Astrocyte (in vitro differentiated cells and primary cell): ENCODE data around the gene UTS2R. TPM values are rescaled to one million over a fixed set of nuclear protein-coding genes. Genes with fewer than 3 reads are reported as not detected.

Experiments
- DNase-seq: peaks from one replicate; pipeline ENCODE4 v3.0.0-alpha.2; 2010; ENCODE audit warnings: low read depth
- FAIRE-seq: peaks from 2 replicates; lab custom pipeline; 2011; peaks lifted over from hg19 to GRCh38; lab: Jason Lieb, UNC
- H2AFZ ChIP-seq: 2 replicates; pipeline ENCODE4 v1.6.0; 2012; ENCODE audit warnings: low read depth, low read length, inconsistent platforms
- H3K27ac ChIP-seq: 2 replicates; pipeline ENCODE4 v1.5.1; 2011; ENCODE audit warnings: low read depth, low read length, inconsistent platforms
- H3K27me3 ChIP-seq: 2 replicates; pipeline ENCODE4 v1.6.0; 2011; ENCODE audit warnings: low read length, inconsistent platforms; ENCODE audit not compliant: insufficient read depth
- H3K36me3 ChIP-seq: 2 replicates; pipeline ENCODE4 v1.5.1; 2011; ENCODE audit warnings: low read length, inconsistent platforms; ENCODE audit not compliant: insufficient read depth
- H3K4me1 ChIP-seq: 2 replicates; pipeline ENCODE4 v1.5.1; 2011; ENCODE audit warnings: low read length, inconsistent platforms; ENCODE audit not compliant: insufficient read depth
- H3K4me2 ChIP-seq: 2 replicates; pipeline ENCODE4 v1.6.0; 2012; ENCODE audit warnings: low read length, inconsistent platforms
- H3K4me3 ChIP-seq: 2 replicates; pipeline ENCODE4 v1.5.1; 2011; ENCODE audit warnings: low read depth, mild to moderate bottlenecking, low read length, inconsistent platforms; ENCODE audit not compliant: insufficient read depth
- H3K79me2 ChIP-seq: 2 replicates; pipeline ENCODE4 v1.6.0; 2012; ENCODE audit warnings: mild to moderate bottlenecking, low read length, inconsistent platforms; ENCODE audit not compliant: insufficient read depth
- H3K9ac ChIP-seq: 2 replicates; pipeline ENCODE4 v1.6.0; 2012; ENCODE audit warnings: mild to moderate bottlenecking, low read length, inconsistent platforms
- H3K9me3 ChIP-seq: 2 replicates; pipeline ENCODE4 v1.5.1; 2012; ENCODE audit warnings: low read depth, mild to moderate bottlenecking, low read length, inconsistent platforms; ENCODE audit not compliant: insufficient read depth
- H4K20me1 ChIP-seq: 2 replicates; pipeline ENCODE4 v1.6.0; 2012; ENCODE audit warnings: low read length, inconsistent platforms; ENCODE audit not compliant: insufficient read depth
- H3K27ac Mint-ChIP-seq: one replicate; pipeline ENCODE4 v1.8.0; 2021; ENCODE audit warnings: mild to moderate bottlenecking, mixed read lengths; ENCODE audit not compliant: unreplicated experiment
- H3K27me3 Mint-ChIP-seq: one replicate; pipeline ENCODE4 v1.8.0; 2021; ENCODE audit warnings: low read depth, mixed read lengths; ENCODE audit not compliant: unreplicated experiment
- H3K36me3 Mint-ChIP-seq: one replicate; pipeline ENCODE4 v1.8.0; 2021; ENCODE audit warnings: low read depth, mixed read lengths; ENCODE audit not compliant: unreplicated experiment
- H3K4me1 Mint-ChIP-seq: one replicate; pipeline ENCODE4 v1.8.0; 2021; ENCODE audit warnings: low read depth, mixed read lengths; ENCODE audit not compliant: unreplicated experiment
- H3K4me3 Mint-ChIP-seq: one replicate; pipeline ENCODE4 v1.8.0; 2021; ENCODE audit warnings: mild to moderate bottlenecking, moderate library complexity, mixed read lengths; ENCODE audit not compliant: unreplicated experiment
- H3K9me3 Mint-ChIP-seq: one replicate; pipeline ENCODE4 v1.8.0; 2021; ENCODE audit warnings: mild to moderate bottlenecking, mixed read lengths; ENCODE audit not compliant: unreplicated experiment
- EZH2 ChIP-seq: IDR thresholded peaks from 2 replicates; pipeline ENCODE4 v1.6.1; 2012; ENCODE audit warnings: mild to moderate bottlenecking, low read length, inconsistent platforms; ENCODE audit not compliant: insufficient read depth
- total RNA-seq: library from RNA; stranded (reverse); gene quantifications from 2 replicates; pipeline ENCODE4 v1.2.1, GENCODE V29; 2021
- TF ChIP-seq, protein P1 (sequence below): IDR thresholded peaks from 2 replicates; pipeline ENCODE4 v1.5.1; 2011; ENCODE audit warnings: low read depth, mild to moderate bottlenecking, inconsistent platforms, low read length, moderate library complexity; ENCODE audit not compliant: insufficient read depth

The UTS2R gene
- total RNA-seq, 1 donor from 2014 or later: not detected

DNA sequence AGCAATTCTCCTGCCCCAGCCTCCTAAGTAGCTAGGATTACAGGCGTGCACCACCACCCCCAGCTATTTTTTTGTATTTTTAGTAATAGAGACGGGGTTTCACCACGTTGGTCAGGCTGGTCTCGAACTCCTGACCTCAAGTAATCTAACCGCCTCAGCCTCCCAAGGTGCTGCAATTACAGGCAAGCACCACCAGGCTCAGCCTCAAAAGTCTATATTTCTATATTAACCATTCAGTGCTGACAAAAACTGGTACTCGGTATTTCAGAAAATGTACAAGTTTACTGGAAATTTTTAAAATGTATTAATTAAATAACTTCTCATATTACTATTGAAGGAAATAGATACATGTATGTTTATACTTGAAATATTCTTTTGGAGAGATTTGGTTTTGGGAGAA lies 45.2 kb downstream of the UTS2R start:
- H3K27me3 ChIP-seq: no peaks in the 10 kb centered on the region
- peaks cover 2% of the 10 kb centered on the region for H3K79me2 ChIP-seq
- Mint-ChIP-seq H3K27ac (no peak overlapping the region), H3K27me3 (no peaks in the 10 kb centered on the region), H3K4me1 (peaks cover 2% of the 10 kb centered on the region), H3K9me3 (peaks cover 2% of the 10 kb centered on the region), H3K4me3 (no peak overlapping the region), H3K36me3 (peaks cover 11% of the 10 kb centered on the region)
- no peaks in the 10 kb centered on the region for H3K9me3 ChIP-seq
- no peak overlapping the region for H3K4me3 ChIP-seq
- H3K27ac ChIP-seq: no peak overlapping the region
- H3K4me1 ChIP-seq: peaks cover 7% of the 10 kb centered on the region
- peaks cover 40% of the 10 kb centered on the region for H4K20me1 ChIP-seq
- H3K36me3 ChIP-seq: no peaks in the 10 kb centered on the region
- H3K9ac ChIP-seq: no peak overlapping the region
- TF ChIP-seq, protein P1, sequence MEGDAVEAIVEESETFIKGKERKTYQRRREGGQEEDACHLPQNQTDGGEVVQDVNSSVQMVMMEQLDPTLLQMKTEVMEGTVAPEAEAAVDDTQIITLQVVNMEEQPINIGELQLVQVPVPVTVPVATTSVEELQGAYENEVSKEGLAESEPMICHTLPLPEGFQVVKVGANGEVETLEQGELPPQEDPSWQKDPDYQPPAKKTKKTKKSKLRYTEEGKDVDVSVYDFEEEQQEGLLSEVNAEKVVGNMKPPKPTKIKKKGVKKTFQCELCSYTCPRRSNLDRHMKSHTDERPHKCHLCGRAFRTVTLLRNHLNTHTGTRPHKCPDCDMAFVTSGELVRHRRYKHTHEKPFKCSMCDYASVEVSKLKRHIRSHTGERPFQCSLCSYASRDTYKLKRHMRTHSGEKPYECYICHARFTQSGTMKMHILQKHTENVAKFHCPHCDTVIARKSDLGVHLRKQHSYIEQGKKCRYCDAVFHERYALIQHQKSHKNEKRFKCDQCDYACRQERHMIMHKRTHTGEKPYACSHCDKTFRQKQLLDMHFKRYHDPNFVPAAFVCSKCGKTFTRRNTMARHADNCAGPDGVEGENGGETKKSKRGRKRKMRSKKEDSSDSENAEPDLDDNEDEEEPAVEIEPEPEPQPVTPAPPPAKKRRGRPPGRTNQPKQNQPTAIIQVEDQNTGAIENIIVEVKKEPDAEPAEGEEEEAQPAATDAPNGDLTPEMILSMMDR: no peak
- no peak for TF ChIP-seq EZH2
- DNase-seq: no peak
- no peak for FAIRE-seq
- no peak overlapping the region for H2AFZ ChIP-seq
- no peak overlapping the region for H3K4me2 ChIP-seq

DNA sequence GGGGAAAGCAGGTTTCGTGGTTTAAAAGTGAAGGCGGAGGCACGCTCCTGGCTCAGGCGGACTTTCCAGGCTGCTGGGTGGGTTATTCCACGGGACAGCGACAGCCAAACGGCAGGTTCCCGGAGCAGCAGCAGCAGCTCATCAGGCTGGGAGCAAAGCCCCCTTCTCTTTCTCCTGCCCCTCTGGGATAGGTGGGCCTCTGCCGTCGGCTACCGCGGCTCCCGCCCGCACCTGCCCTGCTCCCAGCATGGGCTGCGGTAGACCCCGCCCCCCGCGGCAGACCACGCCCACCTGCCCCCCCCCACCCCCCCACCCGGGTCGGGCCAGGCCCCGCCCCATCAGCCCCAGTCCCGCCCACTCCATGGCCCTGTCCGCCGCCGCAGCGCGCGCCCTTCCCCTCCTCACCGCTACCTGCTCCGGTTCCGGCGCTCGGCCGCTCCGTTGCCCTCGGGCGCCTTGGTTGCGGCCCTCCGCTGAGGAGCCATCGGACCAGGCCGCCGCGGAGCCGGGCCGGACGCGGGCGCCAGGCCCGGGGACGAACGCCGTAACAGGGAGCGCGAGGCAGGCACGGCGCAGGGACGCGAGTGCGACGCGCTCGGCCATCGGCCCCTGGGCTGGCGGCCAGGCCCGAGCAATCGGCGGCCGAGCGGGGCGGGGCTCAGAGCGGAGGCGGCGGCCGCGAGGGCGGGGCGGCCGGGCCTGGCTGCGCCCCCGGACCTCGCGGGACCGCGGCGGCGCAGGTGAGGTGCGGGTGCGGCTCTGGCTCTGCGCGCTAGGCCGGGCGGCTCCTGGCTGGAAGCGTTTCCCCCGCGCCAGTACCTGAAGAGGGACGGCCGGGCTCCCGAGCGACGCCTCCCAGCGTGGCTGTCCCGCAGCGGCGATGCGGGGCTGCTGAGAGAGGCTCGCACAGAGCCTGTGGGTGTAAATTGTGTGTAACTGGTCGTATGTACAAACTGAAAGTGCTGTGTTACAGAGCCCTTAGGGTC lies 46.7 kb downstream of the UTS2R start, which contains the start of the genes HEXD and OGFOD3:
Gene HEXD (plus strand): TSS at position 347 of the 986 bp plus-strand sequence. CDS start 1,453 bp downstream, outside the sequence.
Gene OGFOD3 (minus strand): TSS at position 586 of the 986 bp plus-strand sequence. CDS start 101 bp downstream, at position 485.
- H2AFZ ChIP-seq: peak within 1 kb of the TSS; percentile 98
- H3K27ac Mint-ChIP-seq: peak within 1 kb of the TSS; percentile 34
- H4K20me1 ChIP-seq: peaks cover 35% of the 10 kb centered on the region
- H3K79me2 ChIP-seq: peaks cover 2% of the 10 kb centered on the region
- DNase-seq: peak; percentile 52
- H3K27me3 Mint-ChIP-seq: no peaks in the 10 kb centered on the region
- H3K9ac ChIP-seq: peak within 1 kb of the TSS; percentile 90
- H3K27me3 ChIP-seq: no peaks in the 10 kb centered on the region
- peaks cover 4% of the 10 kb centered on the region for H3K9me3 ChIP-seq
- H3K4me1 ChIP-seq: peaks cover 7% of the 10 kb centered on the region
- H3K4me2 ChIP-seq: peak within 1 kb of the TSS; percentile 99
- TF ChIP-seq, protein P1: no peak
- TF ChIP-seq EZH2: no peak
- peak within 1 kb of the TSS; percentile 86 for H3K4me3 ChIP-seq
- H3K27ac ChIP-seq: peak within 1 kb of the TSS; percentile 83
- peaks cover 5% of the 10 kb centered on the region for H3K9me3 Mint-ChIP-seq
- H3K4me1 Mint-ChIP-seq: peaks cover 2% of the 10 kb centered on the region
- peak within 1 kb of the TSS; percentile 90 for H3K4me3 Mint-ChIP-seq
- no peak for FAIRE-seq
- peaks cover 17% of the 10 kb centered on the region for H3K36me3 Mint-ChIP-seq
- H3K36me3 ChIP-seq: no peaks in the 10 kb centered on the region
